ENCODE results near the gene PIP5KL1.

DNA sequence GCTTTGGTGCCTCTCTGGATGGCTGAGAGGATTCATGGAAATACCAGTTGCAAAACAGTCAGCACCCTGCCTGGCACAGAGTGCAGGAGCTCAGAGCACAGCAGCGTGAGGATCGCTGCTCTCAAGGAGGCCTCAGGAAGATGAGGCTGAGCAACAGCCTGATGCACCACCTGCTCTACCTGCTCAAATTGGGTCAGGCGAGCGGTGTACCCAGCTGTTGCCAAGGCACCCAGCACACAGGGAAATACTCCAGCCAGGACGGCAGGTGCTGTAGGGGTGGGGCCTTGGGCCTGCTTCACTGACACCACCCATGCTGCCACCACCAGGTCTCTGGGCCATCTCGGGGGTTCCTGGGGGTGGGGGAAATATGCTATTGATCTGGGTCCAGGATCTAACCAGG is 45.9 kb upstream of the PIP5KL1 start:
- TF ChIP-seq, protein P1, sequence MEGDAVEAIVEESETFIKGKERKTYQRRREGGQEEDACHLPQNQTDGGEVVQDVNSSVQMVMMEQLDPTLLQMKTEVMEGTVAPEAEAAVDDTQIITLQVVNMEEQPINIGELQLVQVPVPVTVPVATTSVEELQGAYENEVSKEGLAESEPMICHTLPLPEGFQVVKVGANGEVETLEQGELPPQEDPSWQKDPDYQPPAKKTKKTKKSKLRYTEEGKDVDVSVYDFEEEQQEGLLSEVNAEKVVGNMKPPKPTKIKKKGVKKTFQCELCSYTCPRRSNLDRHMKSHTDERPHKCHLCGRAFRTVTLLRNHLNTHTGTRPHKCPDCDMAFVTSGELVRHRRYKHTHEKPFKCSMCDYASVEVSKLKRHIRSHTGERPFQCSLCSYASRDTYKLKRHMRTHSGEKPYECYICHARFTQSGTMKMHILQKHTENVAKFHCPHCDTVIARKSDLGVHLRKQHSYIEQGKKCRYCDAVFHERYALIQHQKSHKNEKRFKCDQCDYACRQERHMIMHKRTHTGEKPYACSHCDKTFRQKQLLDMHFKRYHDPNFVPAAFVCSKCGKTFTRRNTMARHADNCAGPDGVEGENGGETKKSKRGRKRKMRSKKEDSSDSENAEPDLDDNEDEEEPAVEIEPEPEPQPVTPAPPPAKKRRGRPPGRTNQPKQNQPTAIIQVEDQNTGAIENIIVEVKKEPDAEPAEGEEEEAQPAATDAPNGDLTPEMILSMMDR (IDR thresholded peaks at IDR 0.05): no peak
- TF ChIP-seq POLR2A (IDR thresholded peaks at IDR 0.05): no peak
